WTC11 (cell line): ENCODE results near the gene TP53INP2.

Experiments
- ARID4B ChIP-seq: sonication (generic); formaldehyde crosslinking; IDR thresholded peaks from 2 replicates; pipeline ENCODE4 v1.8.0; 2023; ENCODE audit warnings: missing genetic modification reagents, mild to moderate bottlenecking, borderline replicate concordance
- ATF3 ChIP-seq: sonication (generic); formaldehyde crosslinking; conservative IDR thresholded peaks from 2 replicates; pipeline ENCODE4 v1.8.1; 2022; ENCODE audit warnings: mild to moderate bottlenecking, missing genetic modification reagents
- CREB1 ChIP-seq: sonication (generic); formaldehyde crosslinking; IDR thresholded peaks from 2 replicates; pipeline ENCODE4 v1.8.0; 2023; ENCODE audit warnings: mild to moderate bottlenecking, missing genetic modification reagents
- FOXK1 ChIP-seq: sonication (generic); formaldehyde crosslinking; IDR thresholded peaks from 2 replicates; pipeline ENCODE4 v1.8.0; 2022; ENCODE audit warnings: mild to moderate bottlenecking, moderate library complexity, missing genetic modification reagents
- JUN ChIP-seq: sonication (generic); formaldehyde crosslinking; IDR thresholded peaks from 2 replicates; pipeline ENCODE4 v1.8.0; 2023; ENCODE audit warnings: mild to moderate bottlenecking, missing genetic modification reagents
- SP1 ChIP-seq: sonication (generic); formaldehyde crosslinking; conservative IDR thresholded peaks from 2 replicates; pipeline ENCODE4 v1.8.1; 2022; ENCODE audit warnings: missing genetic modification reagents
- TP53 ChIP-seq: sonication (generic); formaldehyde crosslinking; IDR thresholded peaks from 2 replicates; pipeline ENCODE4 v1.8.1; 2023; ENCODE audit warnings: mild to moderate bottlenecking, missing genetic modification reagents
- TF ChIP-seq, protein P1 (sequence below): fragments of 200-600 bp; IDR thresholded peaks from 2 replicates; pipeline ENCODE4 v1.8.0; 2022; ENCODE audit warnings: antibody characterized with exemption
- TF ChIP-seq, protein P2 (sequence below): sonication (generic); formaldehyde crosslinking; IDR thresholded peaks from 2 replicates; pipeline ENCODE4 v1.8.1; 2023; ENCODE audit warnings: mild to moderate bottlenecking, missing genetic modification reagents, moderate library complexity
- TF ChIP-seq, protein P3 (sequence below): sonication (generic); formaldehyde crosslinking; IDR thresholded peaks from 2 replicates; pipeline ENCODE4 v1.8.1; 2023; ENCODE audit warnings: mild to moderate bottlenecking, missing genetic modification reagents

- TF ChIP-seq, protein P1, sequence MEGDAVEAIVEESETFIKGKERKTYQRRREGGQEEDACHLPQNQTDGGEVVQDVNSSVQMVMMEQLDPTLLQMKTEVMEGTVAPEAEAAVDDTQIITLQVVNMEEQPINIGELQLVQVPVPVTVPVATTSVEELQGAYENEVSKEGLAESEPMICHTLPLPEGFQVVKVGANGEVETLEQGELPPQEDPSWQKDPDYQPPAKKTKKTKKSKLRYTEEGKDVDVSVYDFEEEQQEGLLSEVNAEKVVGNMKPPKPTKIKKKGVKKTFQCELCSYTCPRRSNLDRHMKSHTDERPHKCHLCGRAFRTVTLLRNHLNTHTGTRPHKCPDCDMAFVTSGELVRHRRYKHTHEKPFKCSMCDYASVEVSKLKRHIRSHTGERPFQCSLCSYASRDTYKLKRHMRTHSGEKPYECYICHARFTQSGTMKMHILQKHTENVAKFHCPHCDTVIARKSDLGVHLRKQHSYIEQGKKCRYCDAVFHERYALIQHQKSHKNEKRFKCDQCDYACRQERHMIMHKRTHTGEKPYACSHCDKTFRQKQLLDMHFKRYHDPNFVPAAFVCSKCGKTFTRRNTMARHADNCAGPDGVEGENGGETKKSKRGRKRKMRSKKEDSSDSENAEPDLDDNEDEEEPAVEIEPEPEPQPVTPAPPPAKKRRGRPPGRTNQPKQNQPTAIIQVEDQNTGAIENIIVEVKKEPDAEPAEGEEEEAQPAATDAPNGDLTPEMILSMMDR = no peak
- TF ChIP-seq, protein P2, sequence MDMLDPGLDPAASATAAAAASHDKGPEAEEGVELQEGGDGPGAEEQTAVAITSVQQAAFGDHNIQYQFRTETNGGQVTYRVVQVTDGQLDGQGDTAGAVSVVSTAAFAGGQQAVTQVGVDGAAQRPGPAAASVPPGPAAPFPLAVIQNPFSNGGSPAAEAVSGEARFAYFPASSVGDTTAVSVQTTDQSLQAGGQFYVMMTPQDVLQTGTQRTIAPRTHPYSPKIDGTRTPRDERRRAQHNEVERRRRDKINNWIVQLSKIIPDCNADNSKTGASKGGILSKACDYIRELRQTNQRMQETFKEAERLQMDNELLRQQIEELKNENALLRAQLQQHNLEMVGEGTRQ = no peak
- TF ChIP-seq JUN = no peak
- no peak for TF ChIP-seq TP53 (CRISPR knock-in tag)
- no peak for TF ChIP-seq FOXK1 (CRISPR knock-in tag)
- no peak for TF ChIP-seq CREB1 (CRISPR knock-in tag)
- TF ChIP-seq ARID4B (CRISPR knock-in tag) = no peak
- TF ChIP-seq, protein P3, sequence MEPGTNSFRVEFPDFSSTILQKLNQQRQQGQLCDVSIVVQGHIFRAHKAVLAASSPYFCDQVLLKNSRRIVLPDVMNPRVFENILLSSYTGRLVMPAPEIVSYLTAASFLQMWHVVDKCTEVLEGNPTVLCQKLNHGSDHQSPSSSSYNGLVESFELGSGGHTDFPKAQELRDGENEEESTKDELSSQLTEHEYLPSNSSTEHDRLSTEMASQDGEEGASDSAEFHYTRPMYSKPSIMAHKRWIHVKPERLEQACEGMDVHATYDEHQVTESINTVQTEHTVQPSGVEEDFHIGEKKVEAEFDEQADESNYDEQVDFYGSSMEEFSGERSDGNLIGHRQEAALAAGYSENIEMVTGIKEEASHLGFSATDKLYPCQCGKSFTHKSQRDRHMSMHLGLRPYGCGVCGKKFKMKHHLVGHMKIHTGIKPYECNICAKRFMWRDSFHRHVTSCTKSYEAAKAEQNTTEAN (CRISPR knock-in tag) = no peak
- TF ChIP-seq ATF3 (CRISPR knock-in tag) = no peak
- no peak for TF ChIP-seq SP1 (CRISPR knock-in tag)
Observed at GRCh38 chr20:34691838-34692237, 12.3 kb upstream of the TP53INP2 start.
